ENCODE measurements around the gene MEGF11. TPM values are rescaled to one million over a fixed set of nuclear protein-coding genes. Genes with fewer than 3 reads are reported as not detected.

Gene MEGF11
- total and polyA plus RNA-seq, 8 donors, result 0.05 to 0.92 (median 0.14) TPM; not detected in 4

GRCh38 chr15:66241908-66242285 is 11.7 kb downstream of the MEGF11 start:
- no peak for DNase-seq
- Histone ChIP-seq H3K4me1 (no peaks in the 10 kb centered on the region), H3K36me3 (no peaks in the 10 kb centered on the region), H3K27ac (no peak overlapping the region), H3K27me3 (peaks cover 0 to 53% (median 0%) of the 10 kb centered on the region in 3 donors), H3K4me3 (no peak overlapping the region), H3K9me3 (no peaks in the 10 kb centered on the region)
- no peak for TF ChIP-seq POLR2A (IDR thresholded peaks at IDR 0.05)
- no peak for TF ChIP-seq POLR2AphosphoS5 (IDR thresholded peaks at IDR 0.05)
- TF ChIP-seq CTCF (IDR thresholded peaks at IDR 0.05), result no peak
- TF ChIP-seq EP300 (IDR thresholded peaks at IDR 0.05), result no peak
- 24 to 100% (median 45%) methylated on average over 1 of the region's 1 CpG for WGBS, 5 donors
- intact Hi-C loops (cut with DNase I; ENCODE audit: low total_unique reads), result no loop called here

GRCh38 chr15:66241087-66241907 is 12.3 kb downstream of the MEGF11 start:
- TF ChIP-seq CTCF (IDR thresholded peaks at IDR 0.05), result no peak
- TF ChIP-seq POLR2A (IDR thresholded peaks at IDR 0.05), result no peak
- no peak for TF ChIP-seq EP300 (IDR thresholded peaks at IDR 0.05)
- TF ChIP-seq POLR2AphosphoS5 (IDR thresholded peaks at IDR 0.05), result no peak
- Histone ChIP-seq H3K27ac (no peak overlapping the region), H3K27me3 (peaks cover 0 to 58% (median 0%) of the 10 kb centered on the region in 3 donors), H3K4me3 (no peak overlapping the region), H3K4me1 (no peaks in the 10 kb centered on the region), H3K9me3 (no peaks in the 10 kb centered on the region), H3K36me3 (no peaks in the 10 kb centered on the region)
- no peak for DNase-seq
- intact Hi-C loops (cut with DNase I; ENCODE audit: low total_unique reads), result no loop called here
- 72 to 84% (median 77%) methylated on average over 12 of the region's 12 CpGs for WGBS, 5 donors

GRCh38 chr15:66240240-66240794 is 13.2 kb downstream of the MEGF11 start:
- Histone ChIP-seq H3K27me3 (peaks cover 0 to 58% (median 0%) of the 10 kb centered on the region in 3 donors), H3K27ac (no peak overlapping the region), H3K9me3 (no peaks in the 10 kb centered on the region), H3K4me1 (no peaks in the 10 kb centered on the region), H3K4me3 (no peak overlapping the region), H3K36me3 (no peaks in the 10 kb centered on the region)
- no peak for TF ChIP-seq POLR2A (IDR thresholded peaks at IDR 0.05)
- no peak for TF ChIP-seq CTCF (IDR thresholded peaks at IDR 0.05)
- no peak for TF ChIP-seq POLR2AphosphoS5 (IDR thresholded peaks at IDR 0.05)
- no peak for TF ChIP-seq EP300 (IDR thresholded peaks at IDR 0.05)
- intact Hi-C loops (cut with DNase I; ENCODE audit: low total_unique reads), result no loop called here
- 46 to 74% (median 73%) methylated on average over 9 of the region's 9 CpGs for WGBS, 5 donors
- peak in 1 of 2 donors; percentile 47 for DNase-seq

DNA sequence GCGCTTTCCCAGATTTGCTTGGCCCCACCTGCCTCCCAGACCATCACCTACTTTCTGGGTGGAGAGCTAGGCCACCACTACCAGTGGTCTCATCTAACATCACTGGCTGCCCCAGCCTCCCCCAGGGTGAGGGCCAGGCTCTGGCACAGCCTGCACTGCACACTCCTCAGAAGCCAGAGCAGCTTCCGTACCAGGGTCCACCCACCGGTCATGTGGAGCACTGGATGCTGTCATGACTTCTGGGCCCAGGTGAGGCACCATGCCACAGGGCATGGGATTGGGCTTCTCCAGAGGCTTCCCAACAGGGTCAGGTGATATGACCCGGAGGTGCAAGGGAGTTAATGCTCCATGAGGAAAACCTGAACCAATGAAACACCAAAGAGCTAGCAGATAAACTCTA is 14.0 kb downstream of the MEGF11 start:
- no peaks in the 10 kb centered on the region for H3K36me3 ChIP-seq
- no peak overlapping the region for H3K27ac ChIP-seq
- 90 to 97% (median 93%) methylated on average over 2 to 4 of the region's 4 CpGs for WGBS, 5 donors
- no peaks in the 10 kb centered on the region for H3K9me3 ChIP-seq
- H3K4me3 ChIP-seq, result no peak overlapping the region
- DNase-seq, result no peak
- TF ChIP-seq POLR2AphosphoS5 (IDR thresholded peaks at IDR 0.05) (no peak), EP300 (IDR thresholded peaks at IDR 0.05) (no peak), CTCF (IDR thresholded peaks at IDR 0.05) (no peak), POLR2A (IDR thresholded peaks at IDR 0.05) (no peak)
- intact Hi-C loops (cut with DNase I; ENCODE audit: low total_unique reads), result no loop called here
- peaks cover 0 to 59% (median 0%) of the 10 kb centered on the region in 3 donors for H3K27me3 ChIP-seq
- no peaks in the 10 kb centered on the region for H3K4me1 ChIP-seq
